ENCODE measurements around the gene TSSK3. TPM values are rescaled to one million over a fixed set of nuclear protein-coding genes. Genes with fewer than 3 reads are reported as not detected.

TSSK3 gene
- total and polyA plus RNA-seq, 9 of the 15 experiments (the other 6 are each of a cell fraction or from before 2014, with no cell fraction given), result 0.27 to 2.8 (median 1.9) TPM

- peak; percentile 50; the same call in 1 of the 2 replicates for TF ChIP-seq KLF13 (tag; IDR thresholded peaks at IDR 0.05; ENCODE audit: borderline replicate concordance, low read depth)
- TF ChIP-seq ZNF224 (CRISPR knock-in tag; IDR thresholded peaks at IDR 0.05), result 0 out of 2 replicates have a peak, but pooled peaks have one; percentile 47
- no peak for TF ChIP-seq FOS (IDR thresholded peaks at IDR 0.05; ENCODE audit: extremely low read depth, insufficient read length)
- 0 out of 2 replicates have a peak, but pooled peaks have one; percentile 31 for TF ChIP-seq MBD2 (IDR thresholded peaks at IDR 0.05; ENCODE audit: borderline replicate concordance, low read depth)
- TF ChIP-seq SFPQ (IDR thresholded peaks at IDR 0.05; ENCODE audit: low read depth, low read length), result no peak
- TF ChIP-seq HDAC2 (IDR thresholded peaks at IDR 0.05), result peak; percentile 82; the same call in 1 of the 2 replicates
- peak; percentile 69 for TF ChIP-seq HDAC8 (tag; IDR thresholded peaks at IDR 0.05)
- peak; percentile 75 for TF ChIP-seq TEAD2 (tag; IDR thresholded peaks at IDR 0.05)
- peak in 1 of 2 experiments; percentile 86; a peak in 2 of 4 replicates for TF ChIP-seq ARNT (IDR thresholded peaks at IDR 0.05)
- TF ChIP-seq HDAC3 (IDR thresholded peaks at IDR 0.05; ENCODE audit: borderline replicate concordance, partially characterized antibody), result no peak
- TF ChIP-seq NFXL1 (CRISPR knock-in tag; IDR thresholded peaks at IDR 0.05), result peak; percentile 64; the same call in 1 of the 2 replicates
- peak; percentile 27 for TF ChIP-seq CBFA2T3 (IDR thresholded peaks at IDR 0.05)
- no peak; a peak in 1 of 4 replicates for TF ChIP-seq ETV6 (IDR thresholded peaks at IDR 0.05; ENCODE audit: borderline replicate concordance in 1 of 2, low read depth in 2 of 2, low read length in 1 of 2)
- TF ChIP-seq ETV6 (CRISPR knock-in tag; IDR thresholded peaks at IDR 0.05; ENCODE audit: borderline replicate concordance), result 0 out of 2 replicates have a peak, but pooled peaks have one; percentile 17
- peak; percentile 64 for TF ChIP-seq CEBPB (tag; IDR thresholded peaks at IDR 0.05)
- peak; percentile 61; the same call in 1 of the 2 replicates for TF ChIP-seq SMARCA4 (IDR thresholded peaks at IDR 0.05)
- TF ChIP-seq ZBTB43 (CRISPR knock-in tag; IDR thresholded peaks at IDR 0.05), result peak; percentile 44; the same call in 1 of the 2 replicates
- peak; percentile 85 for TF ChIP-seq ZBTB7A (IDR thresholded peaks at IDR 0.05; ENCODE audit: borderline replicate concordance, control insufficient read depth, low read depth, low read length)
- peak; percentile 27; the same call in 1 of the 2 replicates for TF ChIP-seq NR2C1 (IDR thresholded peaks at IDR 0.05)
- TF ChIP-seq NR2C1 (tag; IDR thresholded peaks at IDR 0.05), result peak; percentile 79
- TF ChIP-seq CEBPG (CRISPR knock-in tag; IDR thresholded peaks at IDR 0.05), result no peak
- 0 out of 4 replicates have a peak, but pooled peaks of 1 of the 2 experiments have one; percentile 37 for TF ChIP-seq CEBPG (tag; conservative IDR thresholded peaks at IDR 0.05 in 1 of 2, IDR thresholded peaks at IDR 0.05 in 1 of 2)
- TF ChIP-seq EGR1 (conservative IDR thresholded peaks at IDR 0.05), result peak; percentile 87
These were observed 11.4 kb upstream of the TSSK3 start (continued) for GRCh38 chr1:32350785-32351398.
